Right cardiac atrium (tissue), 5 donors: ENCODE results near the gene NEDD4L. TPM values are rescaled to one million over a fixed set of nuclear protein-coding genes. Genes with fewer than 3 reads are reported as not detected.
A peak's percentile ranks its signal among the peaks of the same experiment; 100 is the strongest.

Source experiments
- ATAC-seq, 2 donors: fragments of 200-7000 bp; cut with Tn5 transposase; one replicate each; pipeline versions ENCODE4 v1.8.0 to v1.9.1; 2020; ENCODE audit warnings: moderate library complexity in 2 of 2, mild to moderate bottlenecking in 1 of 2
- DNase-seq, 3 donors: peaks; one replicate each; pipeline ENCODE4 v3.0.0-alpha.2; 2020
- H3K27ac ChIP-seq: one replicate; pipeline ENCODE4 v1.5.1; 2013; ENCODE audit warnings: mild to moderate bottlenecking, low read length, control low read depth, moderate library complexity
- H3K27me3 ChIP-seq: one replicate; pipeline ENCODE4 v1.6.1; 2013; ENCODE audit not compliant: control insufficient read depth, insufficient read depth
- H3K4me1 ChIP-seq: one replicate; pipeline ENCODE4 v1.6.1; 2013; ENCODE audit warnings: low read length; ENCODE audit not compliant: control insufficient read depth, insufficient read depth
- H3K4me3 ChIP-seq: one replicate; pipeline ENCODE4 v1.5.1; 2013; ENCODE audit warnings: low read length, control low read depth
- H3K9me3 ChIP-seq: one replicate; pipeline ENCODE4 v1.6.1; 2013; ENCODE audit warnings: low read length; ENCODE audit not compliant: control insufficient read depth
- WGBS: extraction: QIAGEN DNeasy Blood & Tissue Kit; methylation state at CpG from one replicate; pipeline ENCODE4 v1.1.7; 2013; 5-methylcytosine and 5-hydroxymethylcytosine counted together
- intact Hi-C, 4 donors: fragments of 100-400 bp; cut with DNase I; formaldehyde crosslinking; loops; one replicate each; pipeline versions ENCODE4 v1.11.0 to v1.14.0; 2022 to 2023
- polyA plus RNA-seq: library from polyadenylated mRNA; stranded (reverse); fragments of 200-250 nt; gene quantifications from one replicate; pipeline ENCODE4 v1.2.3, GENCODE V29; 2013
- total RNA-seq, 4 donors: library from RNA; stranded (reverse); fragmentation: NEBNext Ultra II Directional; extraction: Animal tissue kit (Norgen Biotek cat#: 25700); gene quantifications; one replicate each; pipeline ENCODE4 v1.2.1, GENCODE V29; 2021
- donor health status: healthy with polysubstance abuse.
- donor health status: DM: no; HTN: yes; CAD: no.
- donor health status: DM: no; HTN: no; CAD: no.
- donor health status: DM: no; HTN: yes; CAD: no; lungs with severe emphysema.
- donor health status: DM: yes; HTN: yes; CAD: no.

Gene NEDD4L
- total and polyA plus RNA-seq, 5 donors, result 25.7 to 87.5 (median 74.0) TPM

GRCh38 chr18:58105888-58106260 is 61.8 kb downstream of the NEDD4L start:
- Histone ChIP-seq H3K4me1 (peaks cover 4% of the 10 kb centered on the region), H3K27ac (no peak overlapping the region), H3K9me3 (no peaks in the 10 kb centered on the region), H3K4me3 (no peak overlapping the region), H3K27me3 (no peaks in the 10 kb centered on the region)
- DNase-seq, result no peak
- 50% methylated on average over 3 of the region's 3 CpGs for WGBS
- intact Hi-C loops, result no loop called here
- ATAC-seq, result peak in 1 of 2 donors; percentile 53

DNA sequence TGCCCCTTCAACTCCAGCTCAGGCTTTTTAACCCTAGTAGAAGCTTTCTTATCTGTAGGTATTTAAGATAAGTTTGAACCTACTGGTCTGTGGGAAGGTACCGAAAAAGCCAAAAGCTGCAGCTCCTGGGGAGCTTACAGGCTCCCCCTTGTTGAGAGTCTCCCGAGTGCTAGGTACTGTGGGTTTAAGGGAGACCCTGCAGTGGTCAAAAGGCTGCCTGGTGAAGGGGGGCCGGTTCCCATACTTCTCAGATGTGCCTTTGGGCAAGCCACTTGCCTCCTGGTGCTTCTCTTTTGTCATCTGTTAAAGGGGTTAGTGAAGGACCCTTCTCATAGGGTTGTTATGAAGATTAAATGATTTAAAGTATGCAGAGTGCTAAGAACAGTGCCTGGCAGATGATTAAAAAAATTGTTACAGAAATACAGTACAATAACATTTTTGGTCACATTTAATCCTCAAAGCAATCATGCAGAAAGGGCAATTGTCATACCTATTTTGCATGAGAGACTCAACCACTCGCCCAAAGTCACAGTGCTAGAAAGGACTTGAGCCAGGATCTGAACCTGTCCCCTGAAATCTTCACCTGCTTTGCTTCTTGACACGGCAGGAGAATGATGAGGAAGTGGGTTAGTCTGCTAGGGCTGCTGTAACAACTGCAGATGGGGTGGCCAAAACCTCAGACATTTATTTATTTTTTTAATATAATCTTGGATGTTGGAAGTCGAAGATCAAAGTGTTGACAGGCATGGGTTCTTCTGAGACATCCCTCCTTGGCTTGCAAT is 62.5 kb downstream of the NEDD4L start:
- DNase-seq (no peak), ATAC-seq (no peak)
- 81% methylated on average over 6 of the region's 6 CpGs for WGBS
- H3K4me3 ChIP-seq, result no peak overlapping the region
- intact Hi-C loops, result no loop called here
- H3K27ac ChIP-seq, result no peak overlapping the region
- H3K27me3 ChIP-seq, result no peaks in the 10 kb centered on the region
- H3K4me1 ChIP-seq, result peaks cover 4% of the 10 kb centered on the region
- H3K9me3 ChIP-seq, result no peaks in the 10 kb centered on the region

DNA sequence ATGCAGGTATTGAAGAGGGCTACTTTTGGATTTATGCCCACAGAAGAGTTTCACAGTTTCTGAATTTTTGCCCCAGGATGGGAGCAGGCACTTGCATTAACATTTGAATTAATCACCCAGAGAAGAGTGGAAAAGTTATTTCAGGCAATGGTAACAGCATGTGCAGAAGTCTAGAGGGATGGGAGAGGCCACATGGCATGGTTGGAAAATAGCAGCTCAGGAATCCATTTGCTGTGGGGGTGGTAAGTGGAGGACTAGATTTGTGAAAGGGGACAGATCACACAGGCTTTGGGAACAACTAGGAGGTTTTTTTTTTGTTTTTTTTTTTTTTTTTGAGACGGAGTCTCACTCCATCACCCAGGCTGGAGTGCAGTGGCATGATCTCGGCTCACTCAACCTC is 65.2 kb downstream of the NEDD4L start:
- Histone ChIP-seq H3K27me3 (no peaks in the 10 kb centered on the region), H3K4me3 (no peak overlapping the region)
- DNase-seq, result no peak

DNA sequence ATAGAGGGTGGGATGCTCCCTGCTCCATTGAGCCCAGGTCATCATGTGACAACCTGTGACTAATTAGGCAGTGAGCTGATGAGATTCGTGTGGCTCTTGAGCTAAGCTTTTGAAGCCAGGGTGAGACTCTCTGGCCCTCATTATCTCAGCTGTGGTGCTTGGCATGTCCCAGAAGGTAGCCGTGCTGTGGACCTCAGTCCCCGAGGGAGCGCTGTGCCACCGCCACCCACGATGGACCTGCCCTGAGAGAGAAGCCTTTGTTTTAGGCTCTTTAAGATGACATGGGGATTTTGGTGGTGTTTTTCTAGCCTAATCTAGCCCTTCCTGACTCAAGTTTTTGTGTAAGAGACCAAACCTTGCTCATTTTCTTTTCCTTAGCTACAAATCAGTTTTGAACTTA is 66.4 kb downstream of the NEDD4L start:
- Histone ChIP-seq H3K27me3 (no peaks in the 10 kb centered on the region), H3K4me3 (no peak overlapping the region), H3K4me1 (peaks cover 4% of the 10 kb centered on the region), H3K27ac (no peak overlapping the region), H3K9me3 (no peaks in the 10 kb centered on the region)
- ATAC-seq (no peak), DNase-seq (no peak)
- intact Hi-C loops, result no loop called here
- WGBS, result 59% methylated on average over 6 of the region's 6 CpGs

More for the DNA sequence above, 65.2 kb downstream of the NEDD4L start:
- Histone ChIP-seq H3K27ac (no peak overlapping the region), H3K9me3 (no peaks in the 10 kb centered on the region), H3K4me1 (peaks cover 4% of the 10 kb centered on the region)
- ATAC-seq, result no peak
- intact Hi-C loops, result no loop called here
- WGBS, result 100% methylated on average over 2 of the region's 2 CpGs

- H3K4me3 ChIP-seq, result no peak overlapping the region
- H3K27me3 ChIP-seq, result no peaks in the 10 kb centered on the region
- peaks cover 2% of the 10 kb centered on the region for H3K4me1 ChIP-seq
- H3K9me3 ChIP-seq, result no peaks in the 10 kb centered on the region
- intact Hi-C loops, result no loop called here
- no peak for ATAC-seq
- WGBS, result 100% methylated on average over 1 of the region's 1 CpG
- H3K27ac ChIP-seq, result no peak overlapping the region
- DNase-seq, result no peak
These were observed 68.1 kb downstream of the NEDD4L start for GRCh38 chr18:58112174-58112573.

DNA sequence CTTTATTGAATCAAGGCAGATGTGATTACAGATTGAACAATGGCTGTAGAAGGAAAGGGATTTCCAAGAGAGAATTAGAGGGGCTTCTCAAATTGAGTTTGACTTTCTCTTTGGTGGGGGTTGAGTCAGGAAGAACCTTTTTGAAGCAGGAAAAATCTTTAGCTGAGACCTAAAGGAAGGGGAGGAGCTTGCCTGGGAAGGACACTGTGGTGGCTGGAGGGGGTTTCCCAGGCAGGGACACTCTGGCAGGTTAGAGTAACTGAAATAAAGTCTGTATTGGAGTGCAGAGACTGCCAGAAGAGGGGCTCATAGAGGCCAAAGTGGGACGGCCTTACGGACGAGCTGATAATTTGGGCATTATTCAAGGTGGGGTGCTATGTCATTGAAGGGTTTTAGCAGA is 69.3 kb downstream of the NEDD4L start:
- no peak overlapping the region for H3K4me3 ChIP-seq
- 89% methylated on average over 3 of the region's 3 CpGs for WGBS
- peaks cover 2% of the 10 kb centered on the region for H3K4me1 ChIP-seq

DNA sequence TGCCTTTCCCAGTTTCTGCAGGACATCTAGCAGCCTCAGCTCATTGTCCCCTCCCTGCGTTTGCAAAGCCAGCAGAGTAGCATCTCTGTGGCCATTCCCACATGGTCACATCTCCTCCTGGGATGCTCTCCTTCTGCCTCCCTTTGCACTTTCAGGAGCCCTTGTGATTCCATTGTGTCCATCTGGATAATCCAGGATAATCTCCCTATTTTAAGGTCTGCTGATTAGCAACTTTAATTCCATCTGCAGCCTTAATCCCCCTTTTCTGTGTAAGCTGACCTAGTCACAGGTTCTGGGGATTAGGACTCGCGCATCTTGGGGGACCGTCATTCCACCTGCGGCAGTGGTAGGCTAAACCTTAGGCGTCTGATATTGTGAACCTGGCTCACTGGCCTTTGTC is 70.7 kb downstream of the NEDD4L start:
- Histone ChIP-seq H3K4me1 (peaks cover 2% of the 10 kb centered on the region), H3K9me3 (no peaks in the 10 kb centered on the region), H3K27me3 (no peaks in the 10 kb centered on the region), H3K27ac (no peak overlapping the region), H3K4me3 (no peak overlapping the region)
- ATAC-seq, result no peak
- DNase-seq, result no peak
- 97% methylated on average over 6 of the region's 6 CpGs for WGBS
- intact Hi-C loops, result no loop called here

More for the DNA sequence above, 69.3 kb downstream of the NEDD4L start:
- Histone ChIP-seq H3K27me3 (no peaks in the 10 kb centered on the region), H3K27ac (no peak overlapping the region), H3K9me3 (no peaks in the 10 kb centered on the region)
- intact Hi-C loops, result no loop called here
- ATAC-seq, result no peak
- DNase-seq, result no peak

DNA sequence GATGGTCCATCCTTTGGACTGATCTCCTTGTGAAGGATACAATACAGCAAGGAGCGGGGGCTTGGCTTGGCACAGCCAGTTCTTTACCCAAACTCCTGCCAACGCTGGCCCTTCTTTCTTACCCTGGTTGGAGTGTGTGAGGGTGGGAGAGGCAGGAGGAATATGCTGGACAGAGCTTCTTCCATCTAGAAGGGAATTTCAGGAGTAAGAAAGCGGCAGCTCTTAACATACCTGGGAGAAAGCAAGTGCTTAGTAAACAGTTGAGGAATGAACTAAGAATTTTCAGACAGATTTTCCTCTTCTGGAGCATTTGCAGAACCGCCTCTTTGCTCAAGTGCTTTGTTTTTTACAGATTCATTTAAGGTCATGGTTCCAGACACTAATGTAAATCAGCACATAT is 72.8 kb downstream of the NEDD4L start:
- H3K9me3 ChIP-seq, result no peaks in the 10 kb centered on the region
- no peaks in the 10 kb centered on the region for H3K27me3 ChIP-seq
- no peaks in the 10 kb centered on the region for H3K4me1 ChIP-seq
- 95% methylated on average over 4 of the region's 4 CpGs for WGBS
- intact Hi-C loops, result no loop called here
- no peak for DNase-seq
- H3K27ac ChIP-seq, result no peak overlapping the region
- no peak overlapping the region for H3K4me3 ChIP-seq
- no peak for ATAC-seq

GRCh38 chr18:58117786-58118403 is 73.9 kb downstream of the NEDD4L start:
- no peaks in the 10 kb centered on the region for H3K27me3 ChIP-seq
- no peaks in the 10 kb centered on the region for H3K4me1 ChIP-seq
- DNase-seq (peak in 2 of 3 donors; percentile 49 to 56), ATAC-seq (peak; percentile 81 to 93)
- intact Hi-C loops, result no loop called here
- H3K4me3 ChIP-seq, result no peak overlapping the region
- H3K9me3 ChIP-seq, result no peaks in the 10 kb centered on the region
- H3K27ac ChIP-seq, result peak overlapping the region; percentile 26
- 46% methylated on average over 8 of the region's 8 CpGs for WGBS

DNA sequence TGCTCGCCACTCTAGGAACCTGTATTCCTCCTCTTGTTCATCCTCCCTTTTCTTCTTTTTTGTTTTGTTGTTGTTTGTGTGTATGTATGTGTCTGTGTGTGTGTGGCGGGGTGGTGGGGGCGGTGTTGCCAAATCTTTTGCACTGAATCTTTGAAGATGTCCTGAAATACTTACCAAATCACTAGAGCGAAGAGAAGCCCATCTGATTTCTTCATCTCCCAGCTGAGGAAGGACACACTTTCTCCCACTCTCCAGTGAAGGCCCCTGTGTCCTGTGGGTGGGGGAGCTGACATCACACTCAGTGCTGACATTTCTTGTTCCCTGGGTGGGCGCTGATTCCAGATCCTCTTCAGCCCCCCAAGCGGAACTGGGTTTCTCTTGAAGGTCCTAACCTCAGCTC is 74.5 kb downstream of the NEDD4L start:
- DNase-seq, result no peak
- Histone ChIP-seq H3K27ac (no peak overlapping the region), H3K9me3 (no peaks in the 10 kb centered on the region), H3K4me1 (no peaks in the 10 kb centered on the region), H3K27me3 (no peaks in the 10 kb centered on the region), H3K4me3 (no peak overlapping the region)
- intact Hi-C loops, result no loop called here
- ATAC-seq, result no peak
- 92% methylated on average over 6 of the region's 6 CpGs for WGBS

DNA sequence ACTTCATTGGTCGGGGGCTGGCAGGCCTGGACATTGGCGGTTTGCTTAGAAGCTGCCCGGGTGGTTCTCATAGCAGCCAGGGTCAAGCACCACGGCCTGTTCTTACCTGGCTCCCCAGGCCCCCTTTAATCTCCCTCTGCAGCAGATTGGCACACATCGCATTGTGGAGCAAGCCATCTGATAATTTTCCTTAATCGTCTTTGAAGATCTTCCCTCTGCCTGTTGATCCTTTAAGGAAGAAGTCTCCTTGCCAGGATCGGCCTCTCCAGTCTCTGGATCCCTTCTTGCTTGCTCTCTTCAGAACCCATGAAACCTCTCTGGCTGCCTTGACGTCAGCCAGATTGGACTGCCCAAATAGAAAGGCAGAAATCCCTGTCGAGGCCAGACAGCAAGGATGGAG is 75.8 kb downstream of the NEDD4L start:
- no peaks in the 10 kb centered on the region for H3K27me3 ChIP-seq
- H3K4me1 ChIP-seq, result no peaks in the 10 kb centered on the region
- ATAC-seq (no peak), DNase-seq (no peak)
- H3K9me3 ChIP-seq, result no peaks in the 10 kb centered on the region
- H3K4me3 ChIP-seq, result no peak overlapping the region
- no peak overlapping the region for H3K27ac ChIP-seq
- intact Hi-C loops, result loop anchor here (5.0 to 10.0 kb wide), 4 partner anchors 73 to 245 kb away; partner anchors contain the start of gene NEDD4L (in 2 of the 4)
- WGBS, result 91% methylated on average over 9 of the region's 9 CpGs
